ENCODE results near the gene KRTAP5-4.
"Not testable (repeated sequence)": the region's sequence is repeated elsewhere in the genome, so short reads cannot be mapped to it uniquely, and the experiment has no call there.

KRTAP5-4 gene

GRCh38 chr11:1601663-1602062 is 20.3 kb downstream of the KRTAP5-4 start:
- not testable (repeated sequence) for H3K27me3 ChIP-seq (ENCODE audit: control insufficient read depth, insufficient read depth, low read length); H3K36me3 ChIP-seq (ENCODE audit: control insufficient read depth, insufficient read depth, low read length); DNase-seq (ENCODE audit: low read depth, low spot score); H3K9me3 ChIP-seq (ENCODE audit: control insufficient read depth, insufficient read depth, low read length); H3K4me1 ChIP-seq (ENCODE audit: control insufficient read depth, insufficient read depth, low read length); H3K27ac ChIP-seq (ENCODE audit: low read length); H3K4me3 ChIP-seq (ENCODE audit: low read length)
- no CpG with 5 or more reads among the region's 3 CpGs for WGBS (ENCODE audit: insufficient coverage, insufficient read length)

- DNase-seq (ENCODE audit: low read depth, low spot score): no peak
- WGBS (ENCODE audit: insufficient coverage, insufficient read length): no CpG with 5 or more reads among the region's 5 CpGs
- Histone ChIP-seq H3K27ac (ENCODE audit: low read length) (no peak overlapping the region), H3K4me3 (ENCODE audit: low read length) (no peak overlapping the region), H3K4me1 (ENCODE audit: control insufficient read depth, insufficient read depth, low read length) (0 out of 2 replicates have a peak, but pooled peaks cover 1% of the 10 kb centered on the region), H3K36me3 (ENCODE audit: control insufficient read depth, insufficient read depth, low read length) (no peaks in the 10 kb centered on the region), H3K27me3 (ENCODE audit: control insufficient read depth, insufficient read depth, low read length) (no peaks in the 10 kb centered on the region), H3K9me3 (ENCODE audit: control insufficient read depth, insufficient read depth, low read length) (no peaks in the 10 kb centered on the region)
Measured at GRCh38 chr11:1600626-1601025, 21.3 kb downstream of the KRTAP5-4 start.

DNA sequence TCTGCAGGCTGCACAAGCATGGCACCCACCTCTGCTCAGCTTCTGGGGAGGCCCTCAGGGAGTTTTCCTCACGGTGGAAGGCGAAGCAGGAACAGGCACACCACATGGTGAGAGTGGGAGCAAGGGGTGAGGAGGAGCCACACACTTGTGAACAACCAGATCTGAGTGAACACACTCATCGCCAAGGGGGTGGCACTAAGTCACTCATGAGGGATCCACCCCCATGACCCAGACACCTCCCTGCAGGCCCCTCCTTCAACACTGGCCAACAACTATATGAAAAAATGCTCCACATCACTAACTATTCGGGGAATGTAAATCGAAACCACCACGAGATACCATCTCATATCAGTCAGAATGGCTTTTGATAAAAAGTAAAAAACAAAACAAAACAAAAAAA is 23.1 kb downstream of the KRTAP5-4 start:
- Histone ChIP-seq H3K4me1 (ENCODE audit: control insufficient read depth, insufficient read depth, low read length) (0 out of 2 replicates have a peak, but pooled peaks cover 1% of the 10 kb centered on the region), H3K27me3 (ENCODE audit: control insufficient read depth, insufficient read depth, low read length) (no peaks in the 10 kb centered on the region), H3K36me3 (ENCODE audit: control insufficient read depth, insufficient read depth, low read length) (no peaks in the 10 kb centered on the region), H3K9me3 (ENCODE audit: control insufficient read depth, insufficient read depth, low read length) (no peaks in the 10 kb centered on the region), H3K27ac (ENCODE audit: low read length) (no peak overlapping the region), H3K4me3 (ENCODE audit: low read length) (no peak overlapping the region)
- no CpG with 5 or more reads among the region's 6 CpGs for WGBS (ENCODE audit: insufficient coverage, insufficient read length)
- no peak for DNase-seq (ENCODE audit: low read depth, low spot score)

DNA sequence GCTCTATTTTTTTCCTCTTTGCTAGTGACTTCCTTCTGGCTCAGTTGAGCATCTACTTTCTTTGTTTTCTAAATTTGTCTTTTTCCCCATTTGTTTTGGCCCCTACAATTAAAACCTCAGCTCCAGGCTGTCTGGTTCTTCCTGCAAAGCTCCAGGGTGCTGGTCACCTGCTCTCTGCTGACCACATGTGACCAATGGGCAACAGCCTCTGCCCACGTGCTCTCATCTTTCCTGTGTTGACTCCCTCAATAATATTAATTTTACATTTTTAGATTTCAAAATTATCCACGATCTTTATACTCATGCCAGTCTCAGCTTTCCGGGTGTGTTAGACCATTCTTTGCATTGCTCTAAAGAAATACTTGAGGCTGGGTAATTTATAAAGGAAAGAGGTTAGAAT is 23.5 kb downstream of the KRTAP5-4 start:
- H3K4me3 ChIP-seq (ENCODE audit: low read length); H3K27me3 ChIP-seq (ENCODE audit: control insufficient read depth, insufficient read depth, low read length); H3K4me1 ChIP-seq (ENCODE audit: control insufficient read depth, insufficient read depth, low read length); H3K9me3 ChIP-seq (ENCODE audit: control insufficient read depth, insufficient read depth, low read length); H3K27ac ChIP-seq (ENCODE audit: low read length); H3K36me3 ChIP-seq (ENCODE audit: control insufficient read depth, insufficient read depth, low read length); DNase-seq (ENCODE audit: low read depth, low spot score): not testable (repeated sequence)
- 100% methylated on average over 1 of the region's 3 CpGs for WGBS (ENCODE audit: insufficient coverage, insufficient read length)

GRCh38 chr11:1597994-1598380 is 24.0 kb downstream of the KRTAP5-4 start, which contains the start of gene KRTAP5-2:
KRTAP5-2 (minus strand) TSS chr11:1598294; CDS start chr11:1598250, 44 bp downstream.
- Histone ChIP-seq H3K9me3 (ENCODE audit: control insufficient read depth, insufficient read depth, low read length) (no peaks in the 10 kb centered on the region), H3K4me3 (ENCODE audit: low read length) (no peak within 1 kb of the TSS), H3K36me3 (ENCODE audit: control insufficient read depth, insufficient read depth, low read length) (no peaks in the 10 kb centered on the region), H3K4me1 (ENCODE audit: control insufficient read depth, insufficient read depth, low read length) (0 out of 2 replicates have a peak, but pooled peaks cover 1% of the 10 kb centered on the region), H3K27ac (ENCODE audit: low read length) (no peak within 1 kb of the TSS), H3K27me3 (ENCODE audit: control insufficient read depth, insufficient read depth, low read length) (no peaks in the 10 kb centered on the region)
- no peak for DNase-seq (ENCODE audit: low read depth, low spot score)
- no CpG with 5 or more reads among the region's 4 CpGs for WGBS (ENCODE audit: insufficient coverage, insufficient read length)

DNA sequence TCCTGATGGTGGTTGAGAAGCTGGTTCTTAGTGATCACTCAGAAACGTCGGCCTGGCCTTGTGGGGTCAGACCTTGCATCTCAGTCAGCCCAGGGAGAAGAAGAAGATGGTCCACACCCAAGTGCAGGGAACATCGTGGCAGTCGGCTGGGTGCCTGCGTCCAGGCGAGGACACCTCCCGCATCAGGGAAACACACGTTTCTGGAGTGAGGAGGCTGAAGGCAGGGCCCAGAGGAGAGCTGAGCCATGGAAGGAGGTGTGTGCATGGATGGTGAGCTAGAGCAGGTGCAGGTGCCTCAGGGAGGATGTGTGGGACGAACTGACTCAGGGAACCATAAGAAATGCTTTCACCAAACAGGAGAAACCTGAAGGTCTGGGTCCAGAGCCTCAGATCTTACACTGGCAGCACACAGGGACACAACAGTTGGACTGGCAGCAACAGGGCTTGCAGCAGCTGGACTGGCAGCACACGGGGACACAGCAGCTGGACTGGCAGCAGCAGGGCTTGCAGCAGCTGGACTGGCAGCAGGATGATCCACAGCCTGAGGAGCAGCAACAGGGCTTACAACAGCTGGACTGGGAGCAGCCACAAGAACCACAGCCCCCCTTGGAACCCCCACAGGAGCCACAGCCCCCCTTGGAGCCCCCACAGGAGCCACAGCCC is 24.5 kb downstream of the KRTAP5-4 start:
- DNase-seq (ENCODE audit: low read depth, low spot score): no peak
- H3K4me1 ChIP-seq (ENCODE audit: control insufficient read depth, insufficient read depth, low read length): 0 out of 2 replicates have a peak, but pooled peaks cover 1% of the 10 kb centered on the region

GRCh38 chr11:1596576-1597121 is 25.3 kb downstream of the KRTAP5-4 start:
- H3K4me1 ChIP-seq (ENCODE audit: control insufficient read depth, insufficient read depth, low read length): not testable (repeated sequence)

More for the DNA sequence above, 24.5 kb downstream of the KRTAP5-4 start:
- Histone ChIP-seq H3K27ac (ENCODE audit: low read length) (no peak overlapping the region), H3K36me3 (ENCODE audit: control insufficient read depth, insufficient read depth, low read length) (no peaks in the 10 kb centered on the region), H3K27me3 (ENCODE audit: control insufficient read depth, insufficient read depth, low read length) (no peaks in the 10 kb centered on the region), H3K9me3 (ENCODE audit: control insufficient read depth, insufficient read depth, low read length) (no peaks in the 10 kb centered on the region), H3K4me3 (ENCODE audit: low read length) (no peak overlapping the region)
- no CpG with 5 or more reads among the region's 10 CpGs for WGBS (ENCODE audit: insufficient coverage, insufficient read length)

DNA sequence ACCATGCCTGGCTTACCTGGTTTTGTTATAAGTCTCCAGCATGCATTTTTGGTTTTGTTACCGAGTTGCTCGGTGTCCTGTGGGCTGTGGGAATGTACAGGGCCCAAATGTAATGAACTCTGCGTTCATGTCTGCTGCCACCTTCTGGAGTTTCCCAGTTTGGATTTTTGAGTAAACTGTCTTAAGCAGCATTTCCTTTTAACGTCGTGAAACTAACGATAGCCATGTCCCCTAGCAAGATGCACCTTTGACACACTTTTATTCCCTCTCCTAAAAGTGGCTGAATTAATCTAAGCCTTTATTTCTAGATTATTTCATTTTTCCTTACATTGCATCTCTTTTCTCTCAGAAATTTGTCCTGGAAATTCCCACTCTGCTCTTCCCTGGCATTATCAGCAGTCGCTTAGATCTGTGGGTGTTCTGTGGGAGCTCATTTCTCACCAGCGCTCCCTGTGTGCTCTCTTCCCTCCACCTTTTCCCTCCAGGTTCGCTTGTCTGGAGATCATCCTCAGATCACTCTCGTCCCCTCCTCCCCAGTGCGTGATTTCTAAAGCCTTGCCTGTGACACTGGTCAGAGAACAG is 25.9 kb downstream of the KRTAP5-4 start:
- not testable (repeated sequence) for H3K4me3 ChIP-seq (ENCODE audit: low read length); H3K27ac ChIP-seq (ENCODE audit: low read length)
- WGBS (ENCODE audit: insufficient coverage, insufficient read length): no CpG with 5 or more reads among the region's 11 CpGs

More at GRCh38 chr11:1596576-1597121, 25.3 kb downstream of the KRTAP5-4 start:
- not testable (repeated sequence) for H3K36me3 ChIP-seq (ENCODE audit: control insufficient read depth, insufficient read depth, low read length); DNase-seq (ENCODE audit: low read depth, low spot score); H3K9me3 ChIP-seq (ENCODE audit: control insufficient read depth, insufficient read depth, low read length); H3K4me3 ChIP-seq (ENCODE audit: low read length); H3K27me3 ChIP-seq (ENCODE audit: control insufficient read depth, insufficient read depth, low read length); H3K27ac ChIP-seq (ENCODE audit: low read length)
- no CpG with 5 or more reads among the region's 19 CpGs for WGBS (ENCODE audit: insufficient coverage, insufficient read length)

DNA sequence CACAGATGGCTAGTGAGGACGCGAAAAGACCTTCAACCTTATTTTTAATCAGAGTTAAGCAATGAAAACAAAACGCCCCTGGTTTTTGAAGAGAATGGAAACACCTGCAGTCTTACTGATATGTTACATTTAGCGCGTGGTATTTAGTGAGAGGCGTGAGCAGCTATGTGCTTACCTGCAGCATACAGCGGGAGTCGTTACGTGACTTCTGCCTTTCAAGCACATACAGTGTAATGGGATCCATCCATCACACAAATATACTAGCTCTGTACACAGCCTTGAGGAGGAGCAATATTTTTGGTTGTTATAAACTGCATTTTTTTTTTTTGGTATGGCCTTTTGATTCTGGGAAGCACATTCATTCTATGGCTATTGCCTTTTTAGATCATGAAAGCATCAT is 29.3 kb downstream of the KRTAP5-4 start:
- DNase-seq (ENCODE audit: low read depth, low spot score): no peak
- H3K27ac ChIP-seq (ENCODE audit: low read length): no peak overlapping the region
- H3K27me3 ChIP-seq (ENCODE audit: control insufficient read depth, insufficient read depth, low read length): no peaks in the 10 kb centered on the region
- WGBS (ENCODE audit: insufficient coverage, insufficient read length): no CpG with 5 or more reads among the region's 9 CpGs
- no peaks in the 10 kb centered on the region for H3K36me3 ChIP-seq (ENCODE audit: control insufficient read depth, insufficient read depth, low read length)
- no peaks in the 10 kb centered on the region for H3K9me3 ChIP-seq (ENCODE audit: control insufficient read depth, insufficient read depth, low read length)
- no peak overlapping the region for H3K4me3 ChIP-seq (ENCODE audit: low read length)
- H3K4me1 ChIP-seq (ENCODE audit: control insufficient read depth, insufficient read depth, low read length): 0 out of 2 replicates have a peak, but pooled peaks cover 1% of the 10 kb centered on the region

More for the DNA sequence above, 25.9 kb downstream of the KRTAP5-4 start:
- DNase-seq (ENCODE audit: low read depth, low spot score); H3K4me1 ChIP-seq (ENCODE audit: control insufficient read depth, insufficient read depth, low read length); H3K9me3 ChIP-seq (ENCODE audit: control insufficient read depth, insufficient read depth, low read length); H3K36me3 ChIP-seq (ENCODE audit: control insufficient read depth, insufficient read depth, low read length); H3K27me3 ChIP-seq (ENCODE audit: control insufficient read depth, insufficient read depth, low read length): not testable (repeated sequence)

DNA sequence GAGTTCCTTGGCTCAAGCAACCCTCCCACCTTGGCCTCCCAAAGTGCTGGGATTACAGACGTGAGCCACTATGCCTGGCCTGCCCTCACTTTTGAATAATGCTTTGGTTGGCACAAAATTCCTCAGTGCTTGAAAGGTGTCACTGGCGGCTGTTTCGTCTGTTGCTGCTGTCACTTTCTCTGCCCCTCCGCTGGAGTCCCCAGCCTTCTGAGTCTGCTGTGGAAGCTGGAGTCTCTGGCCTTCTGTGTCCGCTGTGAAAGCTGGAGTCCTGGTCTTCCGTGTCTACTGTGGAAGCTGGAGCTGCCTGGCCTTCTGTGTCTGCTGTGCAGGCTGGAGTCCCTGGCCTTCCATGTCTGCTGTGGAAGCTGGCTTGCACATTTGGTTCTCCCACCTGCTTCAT is 31.9 kb downstream of the KRTAP5-4 start:
- Histone ChIP-seq H3K27me3 (ENCODE audit: control insufficient read depth, insufficient read depth, low read length) (no peaks in the 10 kb centered on the region), H3K27ac (ENCODE audit: low read length) (no peak overlapping the region), H3K4me3 (ENCODE audit: low read length) (no peak overlapping the region), H3K36me3 (ENCODE audit: control insufficient read depth, insufficient read depth, low read length) (no peaks in the 10 kb centered on the region), H3K4me1 (ENCODE audit: control insufficient read depth, insufficient read depth, low read length) (no peaks in the 10 kb centered on the region), H3K9me3 (ENCODE audit: control insufficient read depth, insufficient read depth, low read length) (no peaks in the 10 kb centered on the region)
- no peak for DNase-seq (ENCODE audit: low read depth, low spot score)
- WGBS (ENCODE audit: insufficient coverage, insufficient read length): no CpG with 5 or more reads among the region's 6 CpGs

Measured in iPS DF 6.9 (cell line).